Measurements from ENCODE around the gene PHF2.

Gene PHF2

GRCh38 chr9:93579711-93580516 is 3.5 kb downstream of the PHF2 start:
- no peak for TF ChIP-seq CTCF (IDR thresholded peaks at IDR 0.05; ENCODE audit: low read depth, low read length)
- DNase-seq (ENCODE audit: extremely low read depth, low read depth): no peak

GRCh38 chr9:93580654-93581380 is 4.4 kb downstream of the PHF2 start:
- no peak for DNase-seq (ENCODE audit: extremely low read depth, low read depth)
- no peak for TF ChIP-seq CTCF (IDR thresholded peaks at IDR 0.05; ENCODE audit: low read depth, low read length)

GRCh38 chr9:93582115-93582514 is 5.7 kb downstream of the PHF2 start:
- no peak for DNase-seq (ENCODE audit: extremely low read depth, low read depth)
- TF ChIP-seq CTCF (IDR thresholded peaks at IDR 0.05; ENCODE audit: low read depth, low read length): no peak

GRCh38 chr9:93582550-93582949 is 6.2 kb downstream of the PHF2 start:
- TF ChIP-seq CTCF (IDR thresholded peaks at IDR 0.05; ENCODE audit: low read depth, low read length): no peak
- DNase-seq (ENCODE audit: extremely low read depth, low read depth): no peak

- no peak for TF ChIP-seq CTCF (IDR thresholded peaks at IDR 0.05; ENCODE audit: low read depth, low read length)
- DNase-seq (ENCODE audit: extremely low read depth, low read depth): no peak
These were observed 8.9 kb downstream of the PHF2 start for GRCh38 chr9:93585259-93585658.

GRCh38 chr9:93585695-93586094 is 9.3 kb downstream of the PHF2 start:
- DNase-seq (ENCODE audit: extremely low read depth, low read depth): no peak
- TF ChIP-seq CTCF (IDR thresholded peaks at IDR 0.05; ENCODE audit: low read depth, low read length): no peak

All from AG09319 (cell line).